Heart right ventricle (tissue), 16 donors: Measurements from ENCODE around the gene SPDEF. TPM values are rescaled to one million over a fixed set of nuclear protein-coding genes. Genes with fewer than 3 reads are reported as not detected.

Experiments used
- ATAC-seq, 8 donors: fragments of 200-7000 bp; cut with Tn5 transposase; one replicate each; pipeline ENCODE4 v1.9.1; 2020; ENCODE audit warnings: mild to moderate bottlenecking in 8 of 8, moderate library complexity in 8 of 8, moderate number of reproducible peaks in 1 of 8
- DNase-seq, 2 donors: peaks; one replicate each; pipeline ENCODE4 v3.0.0-alpha.2; 2020
- H3K27ac ChIP-seq, 10 donors: fragments of 200-600 bp; sonication (generic) in 2 of 10; one replicate each; pipeline versions ENCODE4 v1.5.0 to v1.8.0; 2020 to 2022; ENCODE audit warnings: mild to moderate bottlenecking in 3 of 10
- H3K27me3 ChIP-seq, 7 donors: fragments of 200-600 bp; one replicate each; pipeline ENCODE4 v1.8.0; 2021 to 2022; ENCODE audit warnings: mild to moderate bottlenecking in 2 of 7
- H3K36me3 ChIP-seq, 9 donors: fragments of 200-600 bp; sonication (generic) in 1 of 9; one replicate each; pipeline versions ENCODE4 v1.5.0 to v1.8.0; 2020 to 2022; ENCODE audit warnings: mild to moderate bottlenecking in 2 of 9
- H3K4me1 ChIP-seq, 9 donors: fragments of 200-600 bp; sonication (generic) in 1 of 9; one replicate each; pipeline versions ENCODE4 v1.5.0 to v1.8.0; 2020 to 2022; ENCODE audit warnings: mild to moderate bottlenecking in 4 of 9
- H3K4me3 ChIP-seq, 10 donors: fragments of 200-600 bp; sonication (generic) in 2 of 10; one replicate each; pipeline versions ENCODE4 v1.5.0 to v1.8.0; 2020 to 2022; ENCODE audit warnings: mild to moderate bottlenecking in 7 of 10, moderate library complexity in 2 of 10
- H3K9me3 ChIP-seq, 11 donors: fragments of 200-600 bp in 10 of 11; sonication (generic) in 2 of 11; one replicate each; pipeline versions ENCODE4 v1.5.0 to v1.8.0; 2013 to 2022; ENCODE audit warnings: mild to moderate bottlenecking in 2 of 11, control low read depth in 1 of 11, moderate library complexity in 1 of 11
- WGBS, 2 donors: extraction: QIAGEN DNeasy Blood & Tissue Kit; methylation state at CpG; one replicate each; pipeline ENCODE4 v1.1.7; 2013; ENCODE audit warnings: inconsistent platforms in 1 of 2; 5-methylcytosine and 5-hydroxymethylcytosine counted together
- intact Hi-C, 10 donors: fragments of 100-400 bp; cut with DNase I; formaldehyde crosslinking; loops; one replicate each; pipeline versions ENCODE4 v1.11.1 to v1.14.2; 2022
- polyA plus RNA-seq, 2 donors: library from polyadenylated mRNA; stranded (reverse); fragments of 200-250 nt; gene quantifications; one replicate each; pipeline ENCODE4 v1.2.3, GENCODE V29; 2013
- total RNA-seq, 10 donors: library from RNA; stranded (reverse); fragmentation: NEBNext Ultra II Directional in 3 of 10; extraction: Animal tissue kit (Norgen Biotek cat#: 25700) in 3 of 10; gene quantifications; one replicate each; pipeline versions ENCODE4 v1.2.1 to v1.2.4, GENCODE V29; 2021 to 2023
- TF ChIP-seq, protein P1 (sequence below), 9 donors: fragments of 200-600 bp; sonication (generic) in 2 of 9; IDR thresholded peaks; one replicate each; pipeline versions ENCODE4 v1.5.0 to v1.8.0; 2021 to 2022; ENCODE audit warnings: antibody characterized with exemption in 9 of 9, mild to moderate bottlenecking in 5 of 9, moderate library complexity in 1 of 9
- donor health status: Arrhythmogenic right ventricular cardiomyopathy.
- donor health status: ischemic (EF 13 %, LVEDD 7.1; RV severe dilation, severe dysfunction).
- donor health status: healthy with polysubstance abuse.
- donor health status: DM: no; HTN: yes; CAD: no.
- donor health status: DM: no; HTN: no; CAD: no.
- donor health status: ischemic (EF 25% LVEDD 6.9; RV normal size, moderate dysfunction).
- donor health status: ischemic (EF 25% LVEDD 5.7; RV mildly dilated, moderate dysfunction).
- donor health status: healthy.
- donor health status: DM: yes; HTN: yes; CAD: no.
- donor health status: Ischemic cardiomyopathy.
- donor health status: ischemic (EF 35%, LVEDD 5.7; RV mildly dilated, moderate dysfunction).
- donor health status: nonischemic (EF 11% LVEDD 7.7; RV severe dilation, severe dysfunction).
- donor health status: DM: yes; HTN: yes; CAD: no.
- donor health status: PGD.
- donor health status: ischemic (EF 29% LVEDD 5.4; RV normal size, mild dysfunction).
- donor health status: nonischemic (EF 23%, LVEDD 6.1; RV moderate dilation, normal function).

SPDEF gene
- total and polyA plus RNA-seq, 12 donors = 0.15 to 0.60 (median 0.22) TPM; not detected in 2

DNA sequence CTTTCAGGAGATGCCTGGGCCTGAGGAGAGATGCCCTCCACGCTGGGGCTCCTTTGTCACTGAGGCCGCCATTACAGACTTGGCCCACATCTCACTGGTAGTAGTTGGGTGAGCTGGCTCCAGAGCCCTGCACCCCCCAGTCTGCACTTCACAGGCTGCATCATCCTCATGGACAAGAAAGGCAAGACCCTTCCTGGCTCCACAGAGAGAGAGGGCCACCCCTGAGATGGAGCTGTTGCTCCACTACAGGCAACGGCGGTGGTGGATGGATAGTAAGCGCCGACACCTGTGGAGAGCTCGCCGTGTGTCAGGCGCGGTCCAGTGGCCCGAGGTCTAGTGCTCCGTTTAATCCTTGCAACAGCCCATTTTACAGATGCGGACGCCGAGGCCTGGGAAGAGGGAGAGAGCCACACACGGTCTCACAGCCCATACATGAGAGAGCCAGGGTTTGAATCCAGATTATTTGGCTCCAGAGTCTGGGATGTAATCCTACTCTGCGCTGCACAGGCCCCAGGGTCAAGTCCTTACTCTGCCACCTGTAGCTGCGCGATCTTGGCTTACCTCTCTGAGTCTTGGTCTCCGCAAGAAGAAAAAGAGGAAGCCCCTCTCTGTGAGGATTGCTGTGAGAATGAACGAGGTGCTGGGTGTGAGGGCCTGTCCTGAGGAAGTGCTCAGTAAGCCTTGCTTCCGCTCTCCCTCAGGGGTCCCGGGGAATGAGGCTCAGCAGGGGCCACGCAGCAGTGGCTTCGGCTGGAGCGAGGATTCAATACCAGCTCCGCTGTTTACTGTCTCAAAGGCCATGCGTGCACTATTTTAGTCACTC lies 34.5 kb downstream of the SPDEF start:
- 88 to 91% methylated on average over 28 of the region's 28 CpGs for WGBS, 2 donors
- TF ChIP-seq, protein P1, sequence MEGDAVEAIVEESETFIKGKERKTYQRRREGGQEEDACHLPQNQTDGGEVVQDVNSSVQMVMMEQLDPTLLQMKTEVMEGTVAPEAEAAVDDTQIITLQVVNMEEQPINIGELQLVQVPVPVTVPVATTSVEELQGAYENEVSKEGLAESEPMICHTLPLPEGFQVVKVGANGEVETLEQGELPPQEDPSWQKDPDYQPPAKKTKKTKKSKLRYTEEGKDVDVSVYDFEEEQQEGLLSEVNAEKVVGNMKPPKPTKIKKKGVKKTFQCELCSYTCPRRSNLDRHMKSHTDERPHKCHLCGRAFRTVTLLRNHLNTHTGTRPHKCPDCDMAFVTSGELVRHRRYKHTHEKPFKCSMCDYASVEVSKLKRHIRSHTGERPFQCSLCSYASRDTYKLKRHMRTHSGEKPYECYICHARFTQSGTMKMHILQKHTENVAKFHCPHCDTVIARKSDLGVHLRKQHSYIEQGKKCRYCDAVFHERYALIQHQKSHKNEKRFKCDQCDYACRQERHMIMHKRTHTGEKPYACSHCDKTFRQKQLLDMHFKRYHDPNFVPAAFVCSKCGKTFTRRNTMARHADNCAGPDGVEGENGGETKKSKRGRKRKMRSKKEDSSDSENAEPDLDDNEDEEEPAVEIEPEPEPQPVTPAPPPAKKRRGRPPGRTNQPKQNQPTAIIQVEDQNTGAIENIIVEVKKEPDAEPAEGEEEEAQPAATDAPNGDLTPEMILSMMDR (IDR thresholded peaks at IDR 0.05) = no peak
- no peak overlapping the region for H3K27ac ChIP-seq
- peaks cover 2 to 6% (median 4%) of the 10 kb centered on the region in 9 donors for H3K4me1 ChIP-seq
- H3K9me3 ChIP-seq = no peaks in the 10 kb centered on the region
- peaks cover 0 to 6% (median under 1%) of the 10 kb centered on the region in 7 donors for H3K27me3 ChIP-seq
- intact Hi-C loops = no loop called here
- H3K4me3 ChIP-seq = no peak overlapping the region
- no peaks in the 10 kb centered on the region for H3K36me3 ChIP-seq
- ATAC-seq (no peak), DNase-seq (no peak)

GRCh38 chr6:34520645-34521462 lies 35.3 kb downstream of the SPDEF start:
- intact Hi-C loops = no loop called here
- DNase-seq = no peak

GRCh38 chr6:34519971-34520644 lies 36.0 kb downstream of the SPDEF start:
- Histone ChIP-seq H3K4me1 (peaks cover 0 to 1% (median 0%) of the 10 kb centered on the region in 9 donors), H3K9me3 (no peaks in the 10 kb centered on the region), H3K36me3 (no peaks in the 10 kb centered on the region), H3K4me3 (no peak overlapping the region), H3K27ac (no peak overlapping the region), H3K27me3 (peaks cover 0 to 20% (median 14%) of the 10 kb centered on the region in 7 donors)
- intact Hi-C loops = no loop called here
- no peak for DNase-seq
- ATAC-seq = no peak
- TF ChIP-seq, protein P1 (IDR thresholded peaks at IDR 0.05) = no peak
- 85 to 89% methylated on average over 8 of the region's 8 CpGs for WGBS, 2 donors

More at GRCh38 chr6:34520645-34521462, 35.3 kb downstream of the SPDEF start:
- Histone ChIP-seq H3K27ac (no peak overlapping the region), H3K4me3 (no peak overlapping the region), H3K36me3 (no peaks in the 10 kb centered on the region), H3K9me3 (no peaks in the 10 kb centered on the region), H3K27me3 (peaks cover 0 to 13% (median 7%) of the 10 kb centered on the region in 7 donors), H3K4me1 (no peaks in the 10 kb centered on the region)
- no peak for ATAC-seq
- 83 to 84% methylated on average over 24 of the region's 24 CpGs for WGBS, 2 donors
- TF ChIP-seq, protein P1 (IDR thresholded peaks at IDR 0.05) = no peak
